Stimulated activated CD4-positive, alpha-beta T cell treated with anti-CD3 and anti-CD28 coated beads, TNF-alpha, amount 100 ng/mL, for 24 hours (primary cell): ENCODE data around the gene VEZF1.

Experiments used
- DNase-seq, 3 experiments: peaks; one replicate each; pipeline ENCODE4 v3.0.0-alpha.2; 2020; ENCODE audit warnings: low read depth in 3 of 3

Gene VEZF1

GRCh38 chr17:57953219-57953618, 34.8 kb downstream of the VEZF1 start:
- no peak for DNase-seq

DNA sequence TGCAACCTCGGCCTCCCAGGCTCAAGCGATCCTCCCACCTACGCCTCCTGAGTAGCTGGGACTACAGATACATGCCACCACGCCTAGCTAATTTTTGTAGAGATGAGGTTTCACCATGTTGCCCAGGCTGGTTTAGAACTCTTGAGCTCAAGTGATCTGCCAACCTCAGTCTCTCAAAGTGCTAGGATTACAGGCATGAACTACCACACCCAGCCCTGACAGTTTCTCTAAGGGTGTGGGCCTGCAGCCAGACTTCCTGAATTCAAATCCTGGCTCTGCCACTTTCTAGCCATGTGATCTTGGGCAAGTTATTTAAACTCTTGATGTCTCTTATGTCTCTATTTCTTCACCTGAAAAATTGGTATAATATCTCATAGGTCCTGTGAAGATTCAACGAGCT, 38.4 kb downstream of the VEZF1 start:
- no peak for DNase-seq

- DNase-seq: no peak
Observed at GRCh38 chr17:57948555-57949420, 39.3 kb downstream of the VEZF1 start.

GRCh38 chr17:57948169-57948554, 39.9 kb downstream of the VEZF1 start:
- DNase-seq: no peak

DNA sequence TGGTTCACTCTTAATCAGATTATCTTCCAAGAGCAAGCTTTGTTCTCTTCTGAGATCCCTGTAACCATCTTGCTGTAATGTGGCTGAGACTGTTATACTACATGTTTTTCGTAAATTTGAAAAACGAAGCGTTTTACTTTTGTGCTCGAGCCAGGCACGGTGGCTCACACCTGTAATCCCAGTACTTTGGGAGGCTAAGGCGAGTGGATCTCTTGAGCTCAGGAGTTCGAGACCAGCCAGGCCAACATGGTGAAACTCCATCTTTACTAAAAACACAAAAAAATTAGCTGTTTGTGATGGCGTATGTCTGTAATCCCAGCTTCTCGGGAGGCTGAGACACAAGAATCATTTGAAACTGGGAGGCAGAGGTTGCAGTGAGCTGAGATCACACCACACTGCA, 40.7 kb downstream of the VEZF1 start:
- DNase-seq: no peak

DNA sequence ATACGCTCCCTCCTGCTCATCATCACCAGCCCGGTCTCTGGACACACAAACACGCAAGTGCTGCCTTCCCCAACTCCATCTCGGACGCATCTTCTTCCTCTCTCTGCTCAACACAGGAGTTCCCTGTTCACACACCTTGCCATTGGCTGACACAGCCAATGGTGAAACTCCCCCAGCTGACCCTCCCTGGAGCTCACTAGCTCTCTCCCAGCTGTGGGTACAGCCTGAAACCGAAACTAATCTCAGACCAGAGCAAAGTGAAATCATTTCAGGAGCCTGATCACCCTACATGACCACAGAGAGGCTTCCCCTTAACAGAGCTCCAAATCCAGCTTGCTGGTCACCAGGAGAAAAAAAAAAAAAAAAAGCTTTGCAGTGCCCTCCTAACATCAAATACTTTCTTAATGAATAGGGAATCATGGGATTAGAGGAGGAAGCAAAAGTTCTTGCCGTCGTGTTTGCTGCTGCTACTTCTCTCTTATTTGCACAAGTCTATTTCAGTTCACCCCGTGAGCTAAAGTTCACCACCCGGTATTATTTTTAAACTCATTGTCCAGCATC, 41.2 kb downstream of the VEZF1 start:
- no peak for DNase-seq

- no peak for DNase-seq
Observed at GRCh38 chr17:57945996-57946797, 41.9 kb downstream of the VEZF1 start.

GRCh38 chr17:57944908-57945307, 43.1 kb downstream of the VEZF1 start:
- DNase-seq: no peak

DNA sequence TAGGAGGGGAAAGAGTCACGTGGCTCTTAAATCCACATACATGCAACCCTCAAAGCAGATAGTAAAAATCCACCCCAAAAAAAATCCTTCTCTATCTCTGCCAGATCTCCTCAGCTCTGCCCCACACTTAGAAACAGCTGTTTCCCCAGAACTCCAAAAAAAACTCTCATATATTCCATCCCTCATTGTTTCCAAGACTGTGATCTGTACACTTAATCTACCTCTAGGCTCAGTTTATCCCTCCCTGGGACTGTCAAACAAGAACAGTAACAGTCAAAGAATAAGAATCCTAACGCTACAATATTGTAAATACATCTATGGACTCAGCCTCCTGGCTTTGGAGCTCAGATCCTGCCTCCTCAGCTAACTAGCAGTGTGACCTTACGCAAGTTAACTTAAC, 44.4 kb downstream of the VEZF1 start:
- no peak for DNase-seq

DNA sequence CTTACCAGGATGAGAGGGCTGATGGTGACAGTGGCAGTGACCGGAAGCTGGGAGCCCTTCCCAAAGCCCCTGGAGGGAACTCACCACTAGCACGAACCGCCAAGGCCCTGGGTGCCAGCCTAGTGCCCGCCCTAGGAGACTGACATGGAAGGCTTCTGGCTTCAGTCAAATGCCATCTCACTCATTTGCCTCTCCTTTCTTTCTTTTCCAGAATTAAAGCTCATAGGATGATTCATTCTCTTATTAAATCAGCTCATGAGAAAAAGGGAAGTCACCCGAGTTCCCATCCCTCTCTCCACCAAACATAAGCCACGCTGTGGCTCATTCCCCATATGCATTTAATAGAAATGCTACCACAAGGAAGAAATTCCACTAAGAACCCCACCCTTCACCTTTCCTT, 44.9 kb downstream of the VEZF1 start:
- no peak for DNase-seq

- no peak for DNase-seq
Observed at GRCh38 chr17:57941384-57942370, 46.4 kb downstream of the VEZF1 start.

GRCh38 chr17:57940653-57941329, 47.3 kb downstream of the VEZF1 start:
- peak in 1 of 3 experiments; percentile 25 for DNase-seq

GRCh38 chr17:57940231-57940630, 47.8 kb downstream of the VEZF1 start:
- DNase-seq: no peak

GRCh38 chr17:57939797-57940196, 48.3 kb downstream of the VEZF1 start:
- DNase-seq: no peak

GRCh38 chr17:57938061-57938502, 50.0 kb downstream of the VEZF1 start:
- DNase-seq: no peak

- DNase-seq: no peak
Observed at GRCh38 chr17:57937492-57937891, 50.6 kb downstream of the VEZF1 start.

- DNase-seq: no peak
Observed at GRCh38 chr17:57935833-57936807, 51.9 kb downstream of the VEZF1 start.

- no peak for DNase-seq
Observed at GRCh38 chr17:57931488-57932137, 56.4 kb downstream of the VEZF1 start.

GRCh38 chr17:57930239-57930638, 57.8 kb downstream of the VEZF1 start:
- no peak for DNase-seq
